ENCODE data around the gene NASP. TPM values are rescaled to one million over a fixed set of nuclear protein-coding genes. Genes with fewer than 3 reads are reported as not detected.

NASP gene
- total and polyA plus RNA-seq, 2 of the 13 experiments (the other 11 are each of a cell fraction or from before 2014, with no cell fraction given): 132 to 256 TPM

DNA sequence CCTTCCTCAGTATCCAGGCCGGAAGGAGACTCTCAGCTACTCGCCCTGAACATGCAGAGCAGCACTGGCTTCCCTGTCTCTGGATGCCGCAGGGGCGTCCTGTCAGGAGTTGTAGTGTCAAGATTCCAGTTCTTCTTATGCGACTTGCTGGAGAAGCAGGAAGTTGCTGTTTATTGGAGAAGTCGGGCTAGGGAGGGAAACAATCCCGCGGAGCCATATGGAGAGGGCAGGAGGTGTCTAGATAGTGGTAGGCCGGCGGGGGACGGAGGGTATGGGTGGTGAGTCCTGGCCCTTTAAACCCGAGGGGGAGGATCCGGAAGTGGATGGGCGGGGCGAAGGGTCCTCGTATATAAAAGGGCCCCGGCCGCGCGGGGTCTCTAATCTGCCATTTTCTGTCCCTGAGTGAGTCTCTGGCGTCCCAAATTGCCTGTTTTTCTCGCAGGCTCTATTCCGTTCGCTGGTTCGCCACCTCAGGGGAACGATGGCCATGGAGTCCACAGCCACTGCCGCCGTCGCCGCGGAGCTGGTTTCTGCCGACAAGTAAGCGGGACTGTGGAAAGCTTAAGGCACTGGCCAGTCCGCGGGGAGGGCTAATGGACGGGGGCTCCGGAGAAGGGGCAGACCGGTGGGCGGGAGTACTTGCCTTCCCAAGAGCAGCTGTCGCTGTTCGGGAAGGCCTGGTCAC lies at the start of gene NASP (continued):
- TF ChIP-seq, protein P1, sequence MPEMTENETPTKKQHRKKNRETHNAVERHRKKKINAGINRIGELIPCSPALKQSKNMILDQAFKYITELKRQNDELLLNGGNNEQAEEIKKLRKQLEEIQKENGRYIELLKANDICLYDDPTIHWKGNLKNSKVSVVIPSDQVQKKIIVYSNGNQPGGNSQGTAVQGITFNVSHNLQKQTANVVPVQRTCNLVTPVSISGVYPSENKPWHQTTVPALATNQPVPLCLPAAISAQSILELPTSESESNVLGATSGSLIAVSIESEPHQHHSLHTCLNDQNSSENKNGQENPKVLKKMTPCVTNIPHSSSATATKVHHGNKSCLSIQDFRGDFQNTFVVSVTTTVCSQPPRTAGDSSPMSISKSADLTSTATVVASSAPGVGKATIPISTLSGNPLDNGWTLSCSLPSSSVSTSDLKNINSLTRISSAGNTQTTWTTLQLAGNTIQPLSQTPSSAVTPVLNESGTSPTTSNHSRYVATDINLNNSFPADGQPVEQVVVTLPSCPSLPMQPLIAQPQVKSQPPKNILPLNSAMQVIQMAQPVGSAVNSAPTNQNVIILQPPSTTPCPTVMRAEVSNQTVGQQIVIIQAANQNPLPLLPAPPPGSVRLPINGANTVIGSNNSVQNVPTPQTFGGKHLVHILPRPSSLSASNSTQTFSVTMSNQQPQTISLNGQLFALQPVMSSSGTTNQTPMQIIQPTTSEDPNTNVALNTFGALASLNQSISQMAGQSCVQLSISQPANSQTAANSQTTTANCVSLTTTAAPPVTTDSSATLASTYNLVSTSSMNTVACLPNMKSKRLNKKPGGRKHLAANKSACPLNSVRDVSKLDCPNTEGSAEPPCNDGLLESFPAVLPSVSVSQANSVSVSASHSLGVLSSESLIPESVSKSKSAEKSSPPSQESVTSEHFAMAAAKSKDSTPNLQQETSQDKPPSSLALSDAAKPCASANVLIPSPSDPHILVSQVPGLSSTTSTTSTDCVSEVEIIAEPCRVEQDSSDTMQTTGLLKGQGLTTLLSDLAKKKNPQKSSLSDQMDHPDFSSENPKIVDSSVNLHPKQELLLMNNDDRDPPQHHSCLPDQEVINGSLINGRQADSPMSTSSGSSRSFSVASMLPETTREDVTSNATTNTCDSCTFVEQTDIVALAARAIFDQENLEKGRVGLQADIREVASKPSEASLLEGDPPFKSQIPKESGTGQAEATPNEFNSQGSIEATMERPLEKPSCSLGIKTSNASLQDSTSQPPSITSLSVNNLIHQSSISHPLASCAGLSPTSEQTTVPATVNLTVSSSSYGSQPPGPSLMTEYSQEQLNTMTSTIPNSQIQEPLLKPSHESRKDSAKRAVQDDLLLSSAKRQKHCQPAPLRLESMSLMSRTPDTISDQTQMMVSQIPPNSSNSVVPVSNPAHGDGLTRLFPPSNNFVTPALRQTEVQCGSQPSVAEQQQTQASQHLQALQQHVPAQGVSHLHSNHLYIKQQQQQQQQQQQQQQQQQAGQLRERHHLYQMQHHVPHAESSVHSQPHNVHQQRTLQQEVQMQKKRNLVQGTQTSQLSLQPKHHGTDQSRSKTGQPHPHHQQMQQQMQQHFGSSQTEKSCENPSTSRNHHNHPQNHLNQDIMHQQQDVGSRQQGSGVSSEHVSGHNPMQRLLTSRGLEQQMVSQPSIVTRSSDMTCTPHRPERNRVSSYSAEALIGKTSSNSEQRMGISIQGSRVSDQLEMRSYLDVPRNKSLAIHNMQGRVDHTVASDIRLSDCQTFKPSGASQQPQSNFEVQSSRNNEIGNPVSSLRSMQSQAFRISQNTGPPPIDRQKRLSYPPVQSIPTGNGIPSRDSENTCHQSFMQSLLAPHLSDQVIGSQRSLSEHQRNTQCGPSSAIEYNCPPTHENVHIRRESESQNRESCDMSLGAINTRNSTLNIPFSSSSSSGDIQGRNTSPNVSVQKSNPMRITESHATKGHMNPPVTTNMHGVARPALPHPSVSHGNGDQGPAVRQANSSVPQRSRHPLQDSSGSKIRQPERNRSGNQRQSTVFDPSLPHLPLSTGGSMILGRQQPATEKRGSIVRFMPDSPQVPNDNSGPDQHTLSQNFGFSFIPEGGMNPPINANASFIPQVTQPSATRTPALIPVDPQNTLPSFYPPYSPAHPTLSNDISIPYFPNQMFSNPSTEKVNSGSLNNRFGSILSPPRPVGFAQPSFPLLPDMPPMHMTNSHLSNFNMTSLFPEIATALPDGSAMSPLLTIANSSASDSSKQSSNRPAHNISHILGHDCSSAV (CRISPR knock-in tag; IDR thresholded peaks at IDR 0.05; ENCODE audit: borderline replicate concordance): no peak
- no peak for TF ChIP-seq GZF1 (CRISPR knock-in tag; IDR thresholded peaks at IDR 0.05)
- TF ChIP-seq REXO4 (CRISPR knock-in tag; IDR thresholded peaks at IDR 0.05; ENCODE audit: borderline replicate concordance): no peak; the same call in 1 of the 2 replicates
- TF ChIP-seq TCF7L2 (IDR thresholded peaks at IDR 0.05; ENCODE audit: low read depth, low read length): no peak
- TF ChIP-seq HOMEZ (CRISPR knock-in tag; IDR thresholded peaks at IDR 0.05; ENCODE audit: low read depth): no peak
- TF ChIP-seq ZNF230 (CRISPR knock-in tag; IDR thresholded peaks at IDR 0.05): peak; percentile 72; the same call in 1 of the 2 replicates
- TF ChIP-seq, protein P2, sequence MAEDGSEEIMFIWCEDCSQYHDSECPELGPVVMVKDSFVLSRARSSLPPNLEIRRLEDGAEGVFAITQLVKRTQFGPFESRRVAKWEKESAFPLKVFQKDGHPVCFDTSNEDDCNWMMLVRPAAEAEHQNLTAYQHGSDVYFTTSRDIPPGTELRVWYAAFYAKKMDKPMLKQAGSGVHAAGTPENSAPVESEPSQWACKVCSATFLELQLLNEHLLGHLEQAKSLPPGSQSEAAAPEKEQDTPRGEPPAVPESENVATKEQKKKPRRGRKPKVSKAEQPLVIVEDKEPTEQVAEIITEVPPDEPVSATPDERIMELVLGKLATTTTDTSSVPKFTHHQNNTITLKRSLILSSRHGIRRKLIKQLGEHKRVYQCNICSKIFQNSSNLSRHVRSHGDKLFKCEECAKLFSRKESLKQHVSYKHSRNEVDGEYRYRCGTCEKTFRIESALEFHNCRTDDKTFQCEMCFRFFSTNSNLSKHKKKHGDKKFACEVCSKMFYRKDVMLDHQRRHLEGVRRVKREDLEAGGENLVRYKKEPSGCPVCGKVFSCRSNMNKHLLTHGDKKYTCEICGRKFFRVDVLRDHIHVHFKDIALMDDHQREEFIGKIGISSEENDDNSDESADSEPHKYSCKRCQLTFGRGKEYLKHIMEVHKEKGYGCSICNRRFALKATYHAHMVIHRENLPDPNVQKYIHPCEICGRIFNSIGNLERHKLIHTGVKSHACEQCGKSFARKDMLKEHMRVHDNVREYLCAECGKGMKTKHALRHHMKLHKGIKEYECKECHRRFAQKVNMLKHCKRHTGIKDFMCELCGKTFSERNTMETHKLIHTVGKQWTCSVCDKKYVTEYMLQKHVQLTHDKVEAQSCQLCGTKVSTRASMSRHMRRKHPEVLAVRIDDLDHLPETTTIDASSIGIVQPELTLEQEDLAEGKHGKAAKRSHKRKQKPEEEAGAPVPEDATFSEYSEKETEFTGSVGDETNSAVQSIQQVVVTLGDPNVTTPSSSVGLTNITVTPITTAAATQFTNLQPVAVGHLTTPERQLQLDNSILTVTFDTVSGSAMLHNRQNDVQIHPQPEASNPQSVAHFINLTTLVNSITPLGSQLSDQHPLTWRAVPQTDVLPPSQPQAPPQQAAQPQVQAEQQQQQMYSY (CRISPR knock-in tag; IDR thresholded peaks at IDR 0.05): no peak; the same call in 1 of the 2 replicates
- TF ChIP-seq, protein P3, sequence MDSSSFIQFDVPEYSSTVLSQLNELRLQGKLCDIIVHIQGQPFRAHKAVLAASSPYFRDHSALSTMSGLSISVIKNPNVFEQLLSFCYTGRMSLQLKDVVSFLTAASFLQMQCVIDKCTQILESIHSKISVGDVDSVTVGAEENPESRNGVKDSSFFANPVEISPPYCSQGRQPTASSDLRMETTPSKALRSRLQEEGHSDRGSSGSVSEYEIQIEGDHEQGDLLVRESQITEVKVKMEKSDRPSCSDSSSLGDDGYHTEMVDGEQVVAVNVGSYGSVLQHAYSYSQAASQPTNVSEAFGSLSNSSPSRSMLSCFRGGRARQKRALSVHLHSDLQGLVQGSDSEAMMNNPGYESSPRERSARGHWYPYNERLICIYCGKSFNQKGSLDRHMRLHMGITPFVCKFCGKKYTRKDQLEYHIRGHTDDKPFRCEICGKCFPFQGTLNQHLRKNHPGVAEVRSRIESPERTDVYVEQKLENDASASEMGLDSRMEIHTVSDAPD (CRISPR knock-in tag; IDR thresholded peaks at IDR 0.05): no peak
- TF ChIP-seq ZNF7 (CRISPR knock-in tag; IDR thresholded peaks at IDR 0.05): no peak; the same call in 1 of the 2 replicates
- TF ChIP-seq, protein P4, sequence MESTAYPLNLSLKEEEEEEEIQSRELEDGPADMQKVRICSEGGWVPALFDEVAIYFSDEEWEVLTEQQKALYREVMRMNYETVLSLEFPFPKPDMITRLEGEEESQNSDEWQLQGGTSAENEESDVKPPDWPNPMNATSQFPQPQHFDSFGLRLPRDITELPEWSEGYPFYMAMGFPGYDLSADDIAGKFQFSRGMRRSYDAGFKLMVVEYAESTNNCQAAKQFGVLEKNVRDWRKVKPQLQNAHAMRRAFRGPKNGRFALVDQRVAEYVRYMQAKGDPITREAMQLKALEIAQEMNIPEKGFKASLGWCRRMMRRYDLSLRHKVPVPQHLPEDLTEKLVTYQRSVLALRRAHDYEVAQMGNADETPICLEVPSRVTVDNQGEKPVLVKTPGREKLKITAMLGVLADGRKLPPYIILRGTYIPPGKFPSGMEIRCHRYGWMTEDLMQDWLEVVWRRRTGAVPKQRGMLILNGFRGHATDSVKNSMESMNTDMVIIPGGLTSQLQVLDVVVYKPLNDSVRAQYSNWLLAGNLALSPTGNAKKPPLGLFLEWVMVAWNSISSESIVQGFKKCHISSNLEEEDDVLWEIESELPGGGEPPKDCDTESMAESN (CRISPR knock-in tag; conservative IDR thresholded peaks at IDR 0.05): no peak

All from HepG2 (cell line).